Testis (tissue), 2 donors: Measurements from ENCODE around the gene ZNF821.

Experiments
- CTCF ChIP-seq, 3 experiments: fragments of 450-650 bp in 2 of 3; fragments of 200-600 bp in 1 of 3; sonication (generic) in 1 of 3; IDR thresholded peaks; one replicate each; pipeline ENCODE4 v1.5.1; 2016 to 2019; ENCODE audit warnings: antibody characterized with exemption in 3 of 3, mild to moderate bottlenecking in 2 of 3, moderate library complexity in 1 of 3
- POLR2A ChIP-seq: fragments of 450-650 bp; IDR thresholded peaks from one replicate; pipeline ENCODE4 v1.6.1; 2017; ENCODE audit warnings: antibody characterized with exemption, mild to moderate bottlenecking, moderate library complexity

DNA sequence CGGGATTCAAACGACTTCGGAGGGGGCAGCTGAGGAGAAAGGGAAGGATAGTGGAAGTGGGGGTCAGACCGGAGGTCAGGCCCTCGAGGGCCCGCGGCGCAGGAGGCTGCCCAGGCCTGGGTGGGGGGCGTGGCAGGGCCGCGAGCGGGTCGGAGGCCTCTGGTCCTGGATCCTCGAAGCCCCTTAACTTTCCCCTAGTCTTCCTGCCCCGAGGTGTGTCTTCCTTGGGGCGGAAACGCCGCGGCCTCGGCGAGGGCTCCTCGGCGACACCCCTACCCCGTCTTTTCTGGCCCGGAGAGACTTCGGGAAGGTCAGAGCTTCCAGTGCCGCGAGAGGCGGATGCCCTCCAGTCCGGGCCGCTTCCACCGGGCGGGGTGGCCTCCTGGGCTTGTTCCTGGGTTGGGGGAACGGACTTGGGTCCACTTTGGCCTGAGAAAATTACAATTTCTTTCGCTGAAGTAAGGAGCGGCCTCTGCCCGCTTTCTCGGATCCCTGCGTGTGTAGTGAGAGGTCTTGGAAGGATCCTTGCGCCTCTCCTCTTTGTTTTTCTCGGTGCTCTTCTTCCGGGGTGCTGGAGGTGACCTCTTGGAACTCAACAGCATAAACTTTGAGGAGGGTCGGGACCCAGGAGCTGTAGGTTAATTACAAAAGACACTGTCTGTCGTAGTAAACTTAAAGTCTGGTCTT is 11.8 kb upstream of the ZNF821 start:
- TF ChIP-seq CTCF (IDR thresholded peaks at IDR 0.05) (no peak), POLR2A (no peak)
